K562 (cell line): Measurements from ENCODE around the gene CAPN8. TPM values are rescaled to one million over a fixed set of nuclear protein-coding genes. Genes with fewer than 3 reads are reported as not detected.

Experiments used
- ATAC-seq: fragments of 200-7000 bp; cut with Tn5 transposase; 3 replicates; pipeline ENCODE4 v1.9.1; 2020; ENCODE audit warnings: moderate library complexity
- BruUV-seq: library from RNA; stranded (reverse); fragments of 400-500 nt; replicated peaks from 2 replicates; lab custom pipeline; 2021; lab: Mats Ljungman, UMichigan
- CTCF ChIA-PET: fragments of 300-600 bp; formaldehyde crosslinking; extraction: SDS; loops from one replicate; lab custom pipeline; 2021; ENCODE audit warnings: low intra/inter-chr PET ratio; lab: Yijun Ruan, JAX
- POLR2A ChIA-PET: fragments of 300-600, 350-650 bp; sonication (Branson Sonifier 250); formaldehyde crosslinking; extraction: SDS; loops from one replicate; lab custom pipeline; 2021; ENCODE audit warnings: antibody characterized with exemption, inconsistent platforms; lab: Yijun Ruan, JAX
- DNase-seq, 4 experiments: peaks; one replicate each; pipeline versions ENCODE4 v3.0.0 to v3.0.0-alpha.2; 2011 to 2018; ENCODE audit warnings: low spot score in 3 of 4, mixed read lengths in 3 of 4; ENCODE audit errors: extremely low read depth in 1 of 4
- FAIRE-seq: peaks from 2 replicates; lab custom pipeline; 2011; peaks lifted over from hg19 to GRCh38; lab: Jason Lieb, UNC
- H2AFZ ChIP-seq: 2 replicates; pipeline ENCODE4 v1.6.0; 2011; ENCODE audit warnings: low read depth, low read length, control low read depth, inconsistent platforms
- H3K27ac ChIP-seq: fragments of 200-600 bp; 3 replicates; pipeline ENCODE4 v1.8.0; 2011; ENCODE audit warnings: low read depth, mild to moderate bottlenecking, control low read depth, inconsistent platforms, low read length, moderate library complexity, mixed read lengths; ENCODE audit errors: extremely low read depth
- H3K27me3 ChIP-seq, 2 experiments: fragments of 300-600 bp in 1 of 2; 2 replicates in 1 of 2; 3 replicates in 1 of 2; pipeline versions ENCODE4 v1.6.0 to v1.8.0; 2011; ENCODE audit warnings: inconsistent platforms in 2 of 2, low read length in 2 of 2, mild to moderate bottlenecking in 1 of 2, mixed read lengths in 1 of 2, moderate library complexity in 1 of 2; ENCODE audit not compliant: control insufficient read depth in 2 of 2, insufficient read depth in 2 of 2
- H3K36me3 ChIP-seq: fragments of 300-600 bp; 3 replicates; pipeline ENCODE4 v1.8.0; 2011; ENCODE audit warnings: mild to moderate bottlenecking, low read length, inconsistent platforms; ENCODE audit not compliant: control insufficient read depth, insufficient read depth
- H3K4me1 ChIP-seq, 2 experiments: fragments of 200-600 bp in 1 of 2; replicated peaks in 1 of 2; 2 replicates in 1 of 2; 3 replicates in 1 of 2; pipeline versions ENCODE4 v1.5.1 to v1.8.0; 2011; ENCODE audit warnings: inconsistent platforms in 2 of 2, low read length in 2 of 2, mild to moderate bottlenecking in 1 of 2, mixed read lengths in 1 of 2, moderate library complexity in 1 of 2; ENCODE audit not compliant: control insufficient read depth in 2 of 2, insufficient read depth in 2 of 2
- H3K4me2 ChIP-seq: 2 replicates; pipeline ENCODE4 v1.6.1; 2011; ENCODE audit warnings: low read length, control low read depth, inconsistent platforms, mixed read lengths; ENCODE audit not compliant: insufficient read depth
- H3K4me3 ChIP-seq: fragments of 200-600 bp; sonication (generic), shearing (Covaris generic); 2 replicates; pipeline ENCODE4 v1.5.1; 2016; ENCODE audit warnings: control low read depth, inconsistent platforms
- H3K79me2 ChIP-seq: fragments of 200-600 bp; 3 replicates; pipeline ENCODE4 v1.8.0; 2011; ENCODE audit warnings: low read length, inconsistent platforms; ENCODE audit not compliant: control insufficient read depth, insufficient read depth
- H3K9ac ChIP-seq, 2 experiments: 2 replicates each; pipeline versions ENCODE4 v1.6.0 to v1.6.1; 2011; ENCODE audit warnings: low read depth in 2 of 2, low read length in 2 of 2, control low read depth in 1 of 2, inconsistent platforms in 1 of 2, mild to moderate bottlenecking in 1 of 2, mixed read lengths in 1 of 2; ENCODE audit not compliant: insufficient read depth in 1 of 2
- H3K9me1 ChIP-seq: one replicate; pipeline ENCODE4 v1.6.0; 2011; ENCODE audit warnings: inconsistent platforms, mild to moderate bottlenecking, low read length, moderate library complexity; ENCODE audit not compliant: control insufficient read depth, insufficient read depth
- H3K9me3 ChIP-seq: replicated peaks from 2 replicates; pipeline ENCODE4 v1.5.1; 2011; ENCODE audit warnings: low read depth, low read length, inconsistent platforms; ENCODE audit not compliant: control insufficient read depth, insufficient read depth
- H4K20me1 ChIP-seq: replicated peaks from 2 replicates; pipeline ENCODE4 v1.6.1; 2011; ENCODE audit warnings: low read length, inconsistent platforms, mixed read lengths; ENCODE audit not compliant: control insufficient read depth, insufficient read depth
- CBX8 ChIP-seq: fragments of 200-600 bp; sonication (generic); IDR thresholded peaks from 2 replicates; pipeline ENCODE4 v1.6.1; 2012; ENCODE audit warnings: borderline replicate concordance, mixed run types, low read depth, mild to moderate bottlenecking, moderate library complexity, mixed read lengths, low read length, control low read depth, inconsistent platforms; ENCODE audit not compliant: poor library complexity, severe bottlenecking; ENCODE audit errors: extremely low read depth
- EGR1 ChIP-seq: fragments of 450-650 bp; conservative IDR thresholded peaks from 2 replicates; pipeline ENCODE4 v1.6.1; 2017; ENCODE audit warnings: mild to moderate bottlenecking
- ETS2 ChIP-seq: IDR thresholded peaks from 2 replicates; pipeline ENCODE4 v1.6.1; 2016; ENCODE audit warnings: borderline replicate concordance, missing genetic modification characterization, mild to moderate bottlenecking, moderate library complexity, missing compliant biosample characterization; ENCODE audit not compliant: poor library complexity, severe bottlenecking
- EZH2 ChIP-seq: IDR thresholded peaks from 2 replicates; pipeline ENCODE4 v1.6.1; 2012; ENCODE audit warnings: low read depth, mild to moderate bottlenecking, inconsistent platforms, low read length, borderline replicate concordance
- HLTF ChIP-seq: fragments of 450-650 bp; IDR thresholded peaks from 2 replicates; pipeline ENCODE4 v1.6.1; 2016
- HNRNPUL1 ChIP-seq: fragments of 200-400 bp; formaldehyde crosslinking; IDR thresholded peaks from 2 replicates; pipeline ENCODE4 v1.6.1; 2017; ENCODE audit warnings: low read length
- LEF1 ChIP-seq: fragments of 450-650 bp; IDR thresholded peaks from 2 replicates; pipeline ENCODE4 v1.6.1; 2016; ENCODE audit warnings: mild to moderate bottlenecking
- NEUROD1 ChIP-seq: fragments of 150-350 bp; IDR thresholded peaks from 2 replicates; pipeline ENCODE4 v1.6.1; 2014; ENCODE audit warnings: borderline replicate concordance, low read length, low read depth; ENCODE audit not compliant: partially characterized antibody
- POU5F1 ChIP-seq: fragments of 150-350 bp; IDR thresholded peaks from 2 replicates; pipeline ENCODE4 v1.6.1; 2014; ENCODE audit warnings: borderline replicate concordance, low read length, low read depth, mild to moderate bottlenecking; ENCODE audit not compliant: partially characterized antibody
- PPARD ChIP-seq: fragments of 250-450 bp; sonication (Bioruptor Pico); IDR thresholded peaks from 2 replicates; pipeline ENCODE4 v1.8.0; 2022; ENCODE audit warnings: inconsistent platforms, mild to moderate bottlenecking, moderate library complexity
- RAD51 ChIP-seq: fragments of 450-650 bp; IDR thresholded peaks from 2 replicates; pipeline ENCODE4 v1.7.1; 2016; ENCODE audit warnings: low read depth, mild to moderate bottlenecking, borderline replicate concordance
- SMARCC2 ChIP-seq: fragments of 450-650 bp; IDR thresholded peaks from 2 replicates; pipeline ENCODE4 v1.6.1; 2017; ENCODE audit warnings: antibody characterized with exemption, moderate library complexity, mild to moderate bottlenecking, low read depth
- ZNF707 ChIP-seq: fragments of 250-450 bp; sonication (Bioruptor Pico); conservative IDR thresholded peaks from 2 replicates; pipeline ENCODE4 v1.8.0; 2022; ENCODE audit warnings: inconsistent platforms, mild to moderate bottlenecking, moderate library complexity
- WGBS: fragments of 100-300 bp; shearing (Covaris generic); methylation state at CpG from one replicate; pipeline ENCODE4 v1.1.6; 2016; ENCODE audit warnings: low coverage, mixed read lengths; ENCODE audit not compliant: insufficient coverage; ENCODE audit errors: missing lambda C conversion rate; 5-methylcytosine and 5-hydroxymethylcytosine counted together
- in situ Hi-C: fragments of 300-500 bp; cut with MboI; formaldehyde crosslinking; loops from 4 replicates; pipeline ENCODE4 v1.15.0; 2018; ENCODE audit warnings: inconsistent platforms, mixed read lengths
- intact Hi-C: fragments of 100-400 bp; cut with micrococcal nuclease; formaldehyde crosslinking; loops from 2 replicates; pipeline ENCODE4 v1.14.2; 2022
- polyA plus RNA-seq, 8 experiments: library from polyadenylated mRNA; depleted of rRNA in 4 of 8; stranded (reverse) in 5 of 8; unstranded in 3 of 8; fragments of >200 nt; fragmentation: Nextera tagmentation in 2 of 8; fragmentation: Illumina TruSeq in 1 of 8; extraction: Ambion mirVana in 2 of 8; extraction: Trizol in 1 of 8; gene quantifications; 2 replicates each; pipeline versions ENCODE4 v1.2.1 to v1.2.3, GENCODE V29; 2011 to 2014; ENCODE audit warnings: inconsistent platforms in 1 of 8, missing spikeins in 1 of 8
- total RNA-seq, 7 experiments: library from RNA; depleted of rRNA in 6 of 7; stranded (reverse); fragments of >200 nt in 6 of 7; fragmentation: Illumina TruSeq in 2 of 7; extraction: Trizol in 2 of 7; gene quantifications; 2 replicates each; pipeline versions ENCODE4 v1.2.1 to v1.2.3, GENCODE V29; 2011 to 2021; ENCODE audit warnings: low replicate concordance in 1 of 7

Gene CAPN8
- total and polyA plus RNA-seq, 9 of the 15 experiments (the other 6 are each of a cell fraction or from before 2014, with no cell fraction given), result 0.06 TPM; not detected in 8

- no peaks in the 10 kb centered on the region for H4K20me1 ChIP-seq
- no peak for TF ChIP-seq SMARCC2
- TF ChIP-seq PPARD (CRISPR knock-in tag), result no peak
- TF ChIP-seq POU5F1, result no peak
- TF ChIP-seq HLTF, result no peak
- TF ChIP-seq ZNF707, result no peak
- TF ChIP-seq CBX8, result peak; percentile 56
- TF ChIP-seq EGR1, result no peak
- TF ChIP-seq LEF1, result no peak
- TF ChIP-seq HNRNPUL1, result no peak
- TF ChIP-seq EZH2, result peak; percentile 64; the same call in 1 of the 2 replicates
- TF ChIP-seq ETS2, result no peak
- no peak for TF ChIP-seq RAD51
- TF ChIP-seq NEUROD1, result no peak
- no peak for FAIRE-seq
These were observed 12.5 kb downstream of the CAPN8 start for GRCh38 chr1:223653015-223653414.

More at GRCh38 chr1:223653015-223653414, 12.5 kb downstream of the CAPN8 start:
- no peak overlapping the region for H3K4me3 ChIP-seq
- no TSS peak for BruUV-seq
- in situ Hi-C loops, result loop anchor here (25.0 kb wide), 1 partner anchor 866 kb away; no protein-coding TSS in a partner anchor
- no peak overlapping the region for H3K9ac ChIP-seq
- intact Hi-C loops, result no loop called here
- ATAC-seq, result no peak
- H3K36me3 ChIP-seq, result no peaks in the 10 kb centered on the region
- H3K9me1 ChIP-seq, result no peaks in the 10 kb centered on the region
- no peak for DNase-seq
- H3K4me1 ChIP-seq, result no peaks in the 10 kb centered on the region
- H3K27ac ChIP-seq, result no peak overlapping the region
- H3K4me2 ChIP-seq, result no peak overlapping the region
- no peak overlapping the region for H2AFZ ChIP-seq
- 8% methylated on average over 14 of the region's 14 CpGs for WGBS
- ChIA-PET POLR2A (interaction anchor here (0.6 to 0.7 kb wide), 2 partner anchors 10 to 23 kb away, joined by 3 to 4 read pairs; no protein-coding TSS in a partner anchor), CTCF (no interaction called here)
- H3K9me3 ChIP-seq, result no peaks in the 10 kb centered on the region
- H3K27me3 ChIP-seq, result peaks cover 34 to 51% of the 10 kb centered on the region in 2 experiments
- no peaks in the 10 kb centered on the region for H3K79me2 ChIP-seq
